GDM1 (cell line): ENCODE data around the gene PRSS27.
A peak's percentile ranks its signal among the peaks of the same experiment; 100 is the strongest.
"Not testable (repeated sequence)": the region's sequence is repeated elsewhere in the genome, so short reads cannot be mapped to it uniquely, and the experiment has no call there.

Experiments
- DNase-seq: peaks from one replicate; lab custom pipeline; 2025; lab: John Stamatoyannopoulos, UW

PRSS27 gene

DNA sequence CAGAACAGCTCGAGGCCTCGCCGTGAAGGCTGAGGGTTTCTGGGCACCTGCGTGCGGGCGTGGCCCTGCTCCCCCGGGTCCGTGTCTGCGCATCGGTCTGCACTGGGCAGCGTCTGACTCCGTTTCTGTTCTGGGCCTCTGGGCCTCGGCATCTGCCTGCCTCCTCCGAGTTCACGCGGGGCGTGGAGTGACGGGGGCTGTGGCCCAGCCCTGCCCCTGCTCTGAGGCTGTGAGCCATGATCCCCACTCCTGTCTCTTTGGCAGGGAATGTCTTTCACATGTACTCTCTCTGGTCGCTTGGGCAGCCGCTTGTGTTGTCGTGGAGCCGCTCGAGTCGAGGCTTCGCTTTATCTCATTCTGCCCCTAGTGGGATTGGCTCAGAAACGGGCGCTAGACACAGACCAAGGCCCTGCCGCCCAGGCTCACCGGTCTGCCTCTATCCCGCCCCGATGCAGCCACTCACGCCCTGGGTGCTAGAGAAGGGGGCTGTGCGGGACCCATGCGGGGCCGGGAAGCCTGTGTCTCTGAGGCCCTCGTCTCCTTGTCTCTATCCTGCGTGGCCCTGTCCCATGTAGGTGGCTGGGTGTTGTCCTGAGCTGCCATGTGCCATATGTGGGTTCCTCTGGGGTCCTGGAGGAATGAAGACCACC lies 23.3 kb downstream of the PRSS27 start:
- not testable (repeated sequence) for DNase-seq

DNA sequence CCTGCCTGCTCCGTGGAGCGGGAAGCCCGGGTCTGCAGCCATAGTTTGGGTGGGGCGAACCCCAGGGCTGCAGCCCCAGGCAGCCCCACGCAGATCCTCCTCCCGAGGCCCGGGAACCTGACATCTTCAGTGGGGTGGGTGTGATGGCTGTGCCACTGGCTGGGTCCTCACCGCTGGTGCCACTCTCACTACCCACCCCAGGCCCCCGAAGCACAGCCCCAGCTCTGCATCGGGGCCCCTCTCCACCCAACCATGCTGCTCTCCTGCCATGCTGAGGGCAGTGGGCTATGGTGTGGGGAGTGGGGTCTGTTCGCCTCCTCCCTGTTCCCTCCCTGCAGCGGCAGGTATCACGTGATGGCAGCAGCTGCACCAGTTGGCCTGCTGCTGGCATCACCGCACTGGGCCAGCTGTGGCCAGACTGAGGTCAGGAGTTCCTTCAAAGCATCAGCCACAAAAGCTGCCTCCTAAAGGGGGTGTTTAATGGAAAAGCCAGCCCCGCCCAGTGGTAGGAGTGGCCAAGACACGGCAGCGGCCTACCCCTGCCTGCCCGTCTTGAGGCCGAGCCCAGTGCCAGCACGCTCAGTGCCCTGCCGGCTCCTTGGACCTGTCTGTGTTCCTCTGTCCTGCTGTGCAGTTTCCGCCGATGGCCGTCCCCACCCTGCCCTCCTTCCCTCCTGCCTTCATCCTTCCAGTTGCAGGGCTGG lies 26.9 kb downstream of the PRSS27 start:
- DNase-seq: no peak

DNA sequence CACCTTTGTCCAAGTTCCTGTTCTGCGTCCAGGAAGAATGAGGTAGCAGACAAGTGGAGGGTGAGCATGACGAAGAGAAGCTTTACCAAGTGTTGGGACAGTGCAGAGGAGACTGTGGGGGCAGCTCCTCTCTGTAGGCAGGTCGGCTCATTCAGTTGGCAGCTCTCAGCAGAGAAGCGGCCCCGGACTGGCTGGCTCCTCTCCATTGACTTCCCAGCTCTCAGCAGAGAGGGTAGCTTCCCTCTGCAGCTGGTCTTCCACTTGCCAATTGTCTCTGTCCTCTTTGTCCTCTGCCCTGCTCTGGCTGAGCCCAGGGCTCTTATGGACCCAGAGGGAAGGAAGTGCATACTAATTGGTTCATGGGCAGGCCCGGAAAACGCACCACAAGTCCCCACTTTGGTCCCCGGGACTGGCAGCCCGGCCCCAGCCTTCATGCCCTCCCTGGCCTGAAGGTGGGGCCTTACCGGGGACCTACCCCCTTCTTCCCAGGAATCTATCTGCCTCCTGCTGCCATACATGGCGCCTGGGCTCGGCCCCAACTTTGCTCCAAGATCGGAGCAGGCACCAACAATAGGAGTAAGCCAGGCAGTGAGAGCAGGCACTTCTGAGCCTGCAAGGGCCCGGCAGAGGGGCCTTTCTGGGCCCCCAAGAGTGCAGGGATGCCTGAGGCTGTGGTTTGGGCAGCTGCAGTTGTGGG lies 27.6 kb downstream of the PRSS27 start:
- no peak for DNase-seq

DNA sequence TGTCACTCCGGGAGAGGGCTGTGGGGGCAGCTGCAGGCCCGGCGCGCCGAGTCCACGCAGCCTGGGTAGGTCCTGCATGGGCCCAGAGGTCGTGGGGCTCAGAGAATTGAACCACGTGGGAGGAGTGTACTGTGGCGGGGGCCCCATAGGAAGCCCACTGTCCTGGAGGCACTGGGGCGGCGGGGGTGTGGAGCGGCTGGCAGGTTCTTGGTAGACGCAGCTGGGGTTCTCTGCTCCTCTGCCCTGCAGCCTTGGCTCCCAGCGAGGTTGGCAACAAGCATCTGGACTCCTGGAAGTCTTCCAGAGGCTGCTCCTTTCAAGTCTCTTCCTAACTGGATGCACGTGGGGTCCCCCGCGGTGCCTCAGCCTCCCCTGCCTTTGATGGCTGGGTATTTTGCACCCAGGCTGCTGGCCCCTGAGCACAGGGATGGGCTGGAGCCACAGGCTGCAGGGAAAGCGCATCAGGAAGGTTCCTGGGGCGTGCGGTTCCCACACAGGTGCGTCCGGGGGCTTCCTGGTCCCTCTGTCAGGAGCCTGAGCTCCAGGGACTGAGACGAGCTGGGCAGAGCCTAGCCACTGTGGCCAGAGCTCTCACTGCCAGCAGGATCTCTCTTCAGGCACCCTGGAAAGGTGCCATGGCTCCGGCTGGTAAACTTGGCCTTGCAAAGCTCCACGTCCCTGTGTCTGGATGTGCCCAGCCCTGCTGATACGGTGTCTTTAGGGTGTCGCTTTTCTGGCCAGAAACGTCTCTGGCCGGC lies 28.4 kb downstream of the PRSS27 start:
- DNase-seq: no peak

DNA sequence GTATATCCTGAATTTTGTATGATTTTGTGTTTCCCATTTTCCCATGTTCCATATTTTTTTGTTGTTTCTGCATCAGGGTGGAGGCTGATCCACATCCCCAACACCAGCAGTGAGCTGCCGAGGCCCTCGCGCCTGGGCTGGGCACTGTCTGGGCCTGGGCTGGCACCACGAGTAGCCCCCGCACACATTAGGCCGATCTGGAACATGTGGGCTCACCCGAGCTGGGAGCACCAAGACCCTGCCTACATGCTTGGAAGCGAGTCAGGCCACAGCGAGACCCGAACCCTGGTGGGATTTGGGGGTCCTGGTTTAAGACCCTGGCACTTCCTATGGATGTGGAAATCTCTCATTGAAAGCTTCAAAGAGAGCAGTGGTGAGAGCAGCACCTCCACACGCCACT lies 29.2 kb downstream of the PRSS27 start:
- no peak for DNase-seq

DNA sequence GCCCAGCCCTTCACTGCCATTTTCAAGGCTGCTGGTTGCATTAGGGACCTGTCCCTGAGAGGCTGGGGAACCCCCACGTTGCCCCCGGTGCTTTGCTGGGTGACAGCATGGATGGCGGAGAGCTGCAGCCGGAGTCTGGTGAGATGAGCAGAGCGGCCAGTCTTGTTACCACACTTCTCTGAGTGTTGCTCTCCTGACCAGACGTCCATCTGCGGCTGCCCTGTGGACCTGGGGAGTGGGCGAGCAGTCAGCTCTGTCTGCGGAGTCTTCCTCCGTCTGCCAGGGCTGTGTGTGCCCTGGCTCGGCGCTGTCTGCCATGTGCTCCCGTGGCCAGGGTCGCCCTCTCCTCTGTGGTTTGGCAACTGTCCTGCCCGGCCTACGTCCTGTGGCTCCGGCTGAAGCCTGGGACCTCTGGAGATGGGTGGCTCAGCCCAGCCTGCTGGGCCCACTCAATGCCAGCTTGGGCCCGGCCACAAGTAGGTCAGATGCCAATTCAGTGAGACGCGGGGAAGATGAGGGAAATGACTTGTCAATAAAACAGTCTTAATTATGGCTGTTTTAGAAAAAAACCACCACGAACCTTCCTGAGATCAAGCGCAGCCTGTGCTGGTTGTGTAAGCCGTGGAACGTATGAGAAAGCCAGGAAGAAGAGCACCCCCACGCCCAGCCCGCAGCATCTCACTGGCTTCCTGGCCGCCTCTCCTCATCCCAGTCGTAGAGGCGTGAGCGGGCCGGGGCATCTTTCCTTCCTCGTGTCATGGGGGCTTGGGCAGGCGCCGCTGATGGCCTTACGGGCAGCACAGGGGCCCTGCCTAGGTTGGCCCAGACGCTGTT lies 29.8 kb downstream of the PRSS27 start:
- peak; percentile 10 for DNase-seq

DNA sequence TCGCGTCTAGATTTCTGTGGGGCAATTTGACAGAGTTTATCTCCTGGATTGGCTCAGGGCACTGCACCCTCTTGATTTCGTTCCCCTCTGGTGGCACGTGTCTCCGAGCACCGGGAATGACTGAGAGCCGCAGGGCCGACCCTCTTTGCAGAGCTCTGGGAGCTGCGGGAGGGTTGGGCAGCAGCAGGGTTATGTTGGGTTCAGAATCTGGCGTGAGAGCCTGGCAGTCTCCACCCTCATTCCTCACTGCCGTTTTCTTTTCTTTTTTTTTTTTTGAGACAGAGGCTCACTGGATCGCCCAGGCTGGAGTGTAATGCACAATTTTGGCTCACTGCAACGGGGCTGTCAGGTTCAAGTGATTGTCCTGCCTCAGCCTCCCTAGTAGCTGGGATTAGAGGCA lies 30.6 kb downstream of the PRSS27 start:
- not testable (repeated sequence) for DNase-seq

DNA sequence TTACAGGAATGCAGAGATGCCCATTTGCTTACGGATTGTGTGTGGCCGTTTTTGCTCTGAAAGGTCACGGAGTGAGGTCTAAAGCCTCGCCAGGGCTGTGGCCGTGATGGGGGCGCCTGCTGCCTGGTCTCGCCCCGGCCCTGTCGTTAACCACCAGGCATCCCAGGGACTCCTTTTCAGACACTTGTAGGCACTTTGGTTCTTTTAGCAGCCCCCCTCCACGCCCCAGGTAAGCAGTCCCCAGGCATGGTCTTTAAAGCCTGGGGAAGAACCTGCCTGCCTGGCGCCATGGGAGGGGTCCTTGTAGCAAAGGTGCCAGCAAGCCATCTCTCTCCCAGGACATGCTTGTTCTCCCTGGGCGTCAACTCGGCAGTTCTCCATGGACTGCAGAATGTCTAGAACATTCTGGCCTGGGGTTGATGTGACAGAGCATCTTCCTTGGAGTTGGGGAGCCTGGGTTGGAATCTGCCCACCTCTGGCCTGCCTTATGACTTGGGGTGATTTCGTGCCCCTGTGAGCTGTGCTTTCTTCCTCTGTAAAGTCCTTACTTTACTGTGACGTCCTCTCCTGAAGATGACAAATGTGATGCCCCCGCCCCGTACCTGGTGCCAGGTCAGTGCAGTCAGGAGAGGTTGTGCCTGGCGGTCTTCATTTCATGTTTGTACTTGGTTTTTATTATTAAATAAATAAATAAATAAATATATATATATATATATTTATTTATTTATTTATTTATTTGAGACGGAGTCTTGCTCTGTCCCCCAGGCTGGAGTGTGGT lies 32.3 kb downstream of the PRSS27 start:
- no peak for DNase-seq

GRCh38 chr16:2686912-2687507 lies 33.0 kb downstream of the PRSS27 start:
- peak; percentile 70 for DNase-seq

DNA sequence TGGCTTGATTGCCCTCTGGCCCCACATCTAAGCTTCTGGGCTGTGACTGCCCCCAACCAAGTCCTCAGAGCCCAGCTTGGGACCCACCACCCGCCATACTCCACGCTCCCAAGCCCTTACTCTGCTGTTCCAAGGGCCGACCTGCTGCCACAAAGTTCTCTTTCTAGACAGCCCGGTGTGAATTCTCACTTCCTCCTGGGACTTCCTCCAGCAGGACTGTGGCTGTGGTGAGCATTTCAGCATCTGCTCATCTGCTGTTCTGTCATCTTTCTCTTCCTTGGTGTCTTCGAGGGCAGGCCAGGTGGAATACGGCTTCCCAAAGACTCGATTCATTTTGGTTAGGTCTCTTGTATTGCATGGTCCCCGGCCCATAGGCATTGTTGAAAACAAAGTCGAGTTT lies 33.9 kb downstream of the PRSS27 start:
- DNase-seq: not testable (repeated sequence)

DNA sequence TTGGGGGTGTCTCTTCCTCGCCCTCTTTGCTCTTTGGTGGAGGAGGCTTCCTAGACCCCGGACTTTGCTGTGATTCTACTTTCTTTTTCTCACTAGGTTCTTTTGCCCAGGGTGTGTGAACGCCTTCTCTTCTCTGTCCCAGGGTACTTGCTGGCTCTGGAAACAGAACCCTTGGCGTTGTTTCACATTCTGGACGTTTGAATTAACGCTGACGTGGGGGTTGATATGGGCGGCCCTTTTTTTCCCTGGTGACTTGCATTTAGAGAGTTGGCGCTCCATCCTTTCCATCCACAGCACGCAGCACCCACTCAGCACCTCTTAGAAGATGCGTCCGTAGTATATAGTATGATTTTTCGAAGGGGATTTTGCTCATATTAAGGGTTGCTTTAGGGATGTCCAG lies 37.0 kb downstream of the PRSS27 start:
- not testable (repeated sequence) for DNase-seq

DNA sequence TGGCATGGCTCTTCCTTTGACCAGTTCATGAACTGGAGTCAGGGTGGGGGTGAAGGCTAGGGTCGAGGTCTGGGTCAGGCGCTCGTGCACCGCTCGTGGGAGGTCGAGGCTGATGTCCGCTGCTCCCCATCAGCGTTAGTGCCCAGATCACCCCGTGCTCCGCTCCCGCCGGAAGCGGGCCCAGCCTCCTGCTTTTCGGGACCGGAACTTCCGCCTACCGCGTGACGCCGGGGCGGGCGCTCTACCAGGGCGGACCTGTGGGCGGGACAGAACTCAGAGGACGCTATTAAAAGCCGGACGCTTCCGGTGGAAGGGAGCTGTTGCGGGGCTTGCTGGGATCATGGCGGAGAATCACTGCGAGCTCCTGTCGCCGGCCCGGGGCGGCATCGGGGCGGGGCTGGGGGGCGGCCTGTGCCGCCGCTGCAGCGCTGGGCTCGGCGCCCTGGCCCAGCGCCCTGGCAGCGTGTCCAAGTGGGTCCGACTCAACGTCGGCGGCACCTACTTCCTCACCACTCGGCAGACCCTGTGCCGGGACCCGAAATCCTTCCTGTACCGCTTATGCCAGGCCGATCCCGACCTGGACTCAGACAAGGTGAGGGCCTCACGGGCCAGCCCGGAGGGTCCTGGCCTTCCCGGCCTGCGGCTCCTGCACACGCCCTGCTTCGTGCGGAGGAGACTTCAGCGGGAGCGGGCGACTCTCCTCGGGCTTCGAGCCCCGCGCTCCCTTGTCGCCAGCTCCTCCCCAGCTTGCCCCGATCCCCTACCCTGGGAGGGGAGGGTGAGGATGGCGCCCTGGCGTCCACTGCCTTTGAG lies 37.6 kb downstream of the PRSS27 start, which contains the start of gene KCTD5:
Gene KCTD5, plus strand, starts transcription at position 315 of the 813 bp plus-strand sequence. Its CDS starts 26 bp downstream, at position 341.
- peak; percentile 91 for DNase-seq

DNA sequence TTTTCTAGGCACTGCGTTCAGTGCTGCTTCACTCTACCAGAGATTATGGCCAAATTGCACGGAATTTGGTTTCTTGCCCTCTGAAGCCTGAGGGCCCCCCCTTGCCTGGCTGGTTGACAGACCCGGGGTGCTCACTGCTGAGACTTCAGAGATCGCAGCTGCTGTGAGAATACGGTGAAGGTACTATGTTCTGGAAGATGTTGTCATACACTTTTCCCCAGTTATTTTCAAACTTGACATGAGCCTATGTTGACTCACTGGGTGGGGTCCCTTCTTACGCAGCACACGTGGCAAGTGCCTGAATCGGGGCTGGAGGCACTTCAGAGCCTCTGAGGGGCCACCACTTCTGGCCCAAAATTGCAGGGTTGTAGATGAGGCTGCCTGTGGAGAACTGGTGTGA lies 39.7 kb downstream of the PRSS27 start:
- DNase-seq: not testable (repeated sequence)

DNA sequence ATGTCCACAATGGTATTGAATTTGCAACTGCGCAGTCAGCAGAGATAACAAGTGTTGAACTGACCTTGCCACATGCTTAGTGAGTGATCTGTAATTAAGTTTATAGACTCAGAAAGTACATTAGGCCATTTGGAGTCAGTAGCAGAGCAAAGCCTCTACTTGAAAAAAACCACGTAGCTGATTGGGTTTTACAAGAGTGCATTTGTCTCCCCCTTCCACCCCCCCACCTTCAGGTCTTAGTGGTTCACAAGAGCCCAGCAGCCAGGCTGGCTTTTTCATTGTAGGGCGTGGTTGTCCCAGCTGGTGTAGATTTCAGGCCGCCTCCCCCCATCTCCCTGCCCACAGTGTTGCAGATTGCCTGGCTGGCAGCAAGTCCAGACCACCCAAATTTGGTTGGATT lies 40.1 kb downstream of the PRSS27 start:
- DNase-seq: not testable (repeated sequence)

DNA sequence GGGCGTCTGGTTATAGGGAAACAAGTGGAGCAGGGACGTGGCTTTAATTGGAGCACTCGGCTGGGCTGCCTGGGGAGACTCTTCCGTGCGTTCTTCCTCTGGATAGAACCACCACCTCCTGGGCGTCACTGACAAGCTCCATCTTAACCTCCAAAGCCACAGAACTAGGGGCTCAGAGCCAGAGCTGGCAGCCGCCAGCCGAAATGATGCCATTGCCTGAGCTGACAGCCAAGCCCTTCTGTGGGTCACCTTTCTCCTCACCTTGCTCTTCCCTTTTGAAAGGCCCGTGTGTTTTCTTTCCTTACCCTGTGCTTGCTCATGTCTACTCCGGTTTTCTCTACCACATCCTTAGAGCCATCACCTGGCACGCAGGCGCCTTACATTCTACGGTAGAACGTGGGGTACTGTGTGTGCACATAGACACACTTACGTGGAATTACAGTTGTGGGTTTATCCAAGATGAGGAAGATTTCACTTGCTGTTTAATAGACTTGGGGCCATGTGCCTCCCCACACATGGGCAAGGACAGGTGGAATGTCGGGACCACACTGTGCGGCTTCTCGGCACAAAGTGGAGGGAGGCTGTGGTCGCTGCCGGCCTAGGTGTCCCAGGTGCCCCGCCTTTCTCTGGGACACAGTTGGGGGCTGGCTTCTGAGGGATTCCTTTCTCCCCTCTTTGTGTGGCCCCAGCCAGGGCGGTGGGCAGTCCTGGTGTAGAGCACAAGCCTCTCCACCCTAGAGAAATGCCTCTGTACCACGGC lies 41.6 kb downstream of the PRSS27 start:
- DNase-seq: not testable (repeated sequence)

GRCh38 chr16:2676937-2677336 lies 43.1 kb downstream of the PRSS27 start:
- not testable (repeated sequence) for DNase-seq

DNA sequence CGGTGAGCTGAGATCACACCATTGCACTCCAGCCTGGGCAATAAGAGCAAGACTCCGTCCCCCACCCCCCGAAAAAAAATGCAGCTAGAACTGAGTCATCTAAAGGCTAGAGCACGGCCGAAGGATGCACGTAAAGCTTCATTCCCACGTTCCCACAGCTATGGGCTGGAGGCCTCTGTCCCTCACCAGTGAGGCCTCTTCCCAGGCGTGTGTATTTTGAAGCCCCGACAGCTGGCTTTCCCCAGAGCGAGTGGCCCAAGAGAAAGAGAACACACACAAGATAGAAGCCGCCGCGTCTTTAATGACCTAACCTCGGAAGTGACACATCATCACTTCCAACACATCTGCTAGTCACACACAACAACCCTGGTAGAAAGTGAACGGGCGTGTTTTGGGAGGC lies 44.3 kb downstream of the PRSS27 start:
- no peak for DNase-seq

GRCh38 chr16:2675021-2675420 lies 45.0 kb downstream of the PRSS27 start:
- DNase-seq: no peak
